Fibroblast of skin of scalp (primary cell): ENCODE measurements around the gene THOC6.

Experiments
- DNase-seq: peaks from one replicate; pipeline ENCODE4 v3.0.0-alpha.2; 2013

The THOC6 gene

GRCh38 chr16:2991566-2992261 lies 32.1 kb upstream of the THOC6 start:
- DNase-seq: no peak

GRCh38 chr16:2992383-2993081 lies 31.3 kb upstream of the THOC6 start:
- DNase-seq: no peak

- DNase-seq: no peak
Measured at GRCh38 chr16:2996298-2996697, 27.5 kb upstream of the THOC6 start.

GRCh38 chr16:2999929-3000328 lies 23.9 kb upstream of the THOC6 start:
- no peak for DNase-seq

- no peak for DNase-seq
Measured at GRCh38 chr16:3000540-3000939, 23.3 kb upstream of the THOC6 start.

- no peak for DNase-seq
Measured at GRCh38 chr16:3001316-3001715, 22.5 kb upstream of the THOC6 start.

- DNase-seq: peak; percentile 98
Measured at GRCh38 chr16:3003582-3004270, 20.1 kb upstream of the THOC6 start.

GRCh38 chr16:3004319-3004718 lies 19.5 kb upstream of the THOC6 start:
- no peak for DNase-seq

GRCh38 chr16:3004781-3005284 lies 19.0 kb upstream of the THOC6 start:
- no peak for DNase-seq

GRCh38 chr16:3007059-3007956 lies 16.5 kb upstream of the THOC6 start:
- no peak for DNase-seq

GRCh38 chr16:3007957-3008689 lies 15.7 kb upstream of the THOC6 start:
- DNase-seq: no peak

GRCh38 chr16:3008690-3009037 lies 15.2 kb upstream of the THOC6 start:
- no peak for DNase-seq

GRCh38 chr16:3009568-3010390 lies 14.1 kb upstream of the THOC6 start:
- DNase-seq: no peak

- DNase-seq: no peak
Measured at GRCh38 chr16:3010510-3010909, 13.3 kb upstream of the THOC6 start.

GRCh38 chr16:3012246-3012645 lies 11.6 kb upstream of the THOC6 start:
- DNase-seq: no peak

- no peak for DNase-seq
Measured at GRCh38 chr16:3012828-3013420, 10.9 kb upstream of the THOC6 start, which contains the start of gene CLDN9. Gene CLDN9, plus strand, starts transcription at chr16:3012923. Its CDS starts 440 bp downstream, at chr16:3013363.

- no peak for DNase-seq
Measured at GRCh38 chr16:3013491-3013951, 10.3 kb upstream of the THOC6 start.

GRCh38 chr16:3013998-3014690 lies 9.7 kb upstream of the THOC6 start:
- DNase-seq: no peak

- no peak for DNase-seq
Measured at GRCh38 chr16:3014971-3015370, 8.9 kb upstream of the THOC6 start.
